ENCODE results near the gene HHIP. TPM values are rescaled to one million over a fixed set of nuclear protein-coding genes. Genes with fewer than 3 reads are reported as not detected.

HHIP gene
- total and polyA plus RNA-seq, 9 of the 15 experiments (the other 6 are each of a cell fraction or from before 2014, with no cell fraction given): 0.09 TPM; not detected in 8

- no peak for TF ChIP-seq MNT (conservative IDR thresholded peaks at IDR 0.05)
Measured at GRCh38 chr4:144621681-144622080, 24.3 kb upstream of the HHIP start (continued).

GRCh38 chr4:144627663-144628076 lies 18.3 kb upstream of the HHIP start:
- no peak for FAIRE-seq
- Histone ChIP-seq H2AFZ (ENCODE audit: low read depth, low read length) (no peak overlapping the region), H4K20me1 (replicated peaks; ENCODE audit: control insufficient read depth, insufficient read depth, low read length) (no peaks in the 10 kb centered on the region), H3K27me3 (ENCODE audit: control insufficient read depth in 2 of 2, insufficient read depth in 2 of 2, low read length in 2 of 2) (no peaks in the 10 kb centered on the region), H3K79me2 (ENCODE audit: control insufficient read depth, insufficient read depth, low read length) (no peaks in the 10 kb centered on the region), H3K9ac (ENCODE audit: insufficient read depth in 1 of 2, low read depth in 2 of 2, low read length in 2 of 2) (no peak overlapping the region), H3K4me2 (ENCODE audit: insufficient read depth, low read length) (no peak overlapping the region), H3K9me3 (replicated peaks; ENCODE audit: control insufficient read depth, insufficient read depth, low read depth, low read length) (no peaks in the 10 kb centered on the region), H3K27ac (ENCODE audit: extremely low read depth, low read depth, low read length) (no peak overlapping the region), H3K9me1 (ENCODE audit: control insufficient read depth, insufficient read depth, low read length) (no peaks in the 10 kb centered on the region), H3K4me1 (replicated peaks in 1 of 2; ENCODE audit: control insufficient read depth in 2 of 2, insufficient read depth in 2 of 2, low read length in 2 of 2) (no peaks in the 10 kb centered on the region), H3K36me3 (ENCODE audit: control insufficient read depth, insufficient read depth, low read length) (no peaks in the 10 kb centered on the region), H3K4me3 (no peak overlapping the region)
- BruUV-seq (replicated peaks): no TSS peak
- CTCF ChIA-PET (ENCODE audit: low intra/inter-chr PET ratio): no interaction called here
- no peak for ATAC-seq
- POLR2A ChIA-PET: no interaction called here
- in situ Hi-C loops (cut with MboI): no loop called here
- no peak for DNase-seq (ENCODE audit: extremely low read depth in 1 of 4, low spot score in 3 of 4)
- intact Hi-C loops (cut with micrococcal nuclease): no loop called here
- WGBS (ENCODE audit: insufficient coverage, low coverage, missing lambda C conversion rate): 0% methylated on average over 2 of the region's 2 CpGs
- no peak for TF ChIP-seq KHSRP (IDR thresholded peaks at IDR 0.05)
- TF ChIP-seq TAF1 (IDR thresholded peaks at IDR 0.05; ENCODE audit: control insufficient read depth, extremely low read depth, insufficient read depth, low read length, severe bottlenecking): no peak
- TF ChIP-seq SMAD2 (IDR thresholded peaks at IDR 0.05; ENCODE audit: low read depth, low read length): no peak
- TF ChIP-seq MTF1 (CRISPR knock-in tag; IDR thresholded peaks at IDR 0.05; ENCODE audit: borderline replicate concordance): no peak
- no peak for TF ChIP-seq UBTF (IDR thresholded peaks at IDR 0.05; ENCODE audit: borderline replicate concordance in 1 of 2, low read depth in 2 of 2, low read length in 2 of 2)
- no peak for TF ChIP-seq TFAP4 (CRISPR knock-in tag; IDR thresholded peaks at IDR 0.05; ENCODE audit: borderline replicate concordance)
- TF ChIP-seq BHLHE40 (IDR thresholded peaks at IDR 0.05; ENCODE audit: low read length): no peak
- no peak for TF ChIP-seq ZKSCAN8 (CRISPR knock-in tag; IDR thresholded peaks at IDR 0.05)
- TF ChIP-seq DMBX1 (CRISPR knock-in tag; IDR thresholded peaks at IDR 0.05; ENCODE audit: borderline replicate concordance): no peak
- no peak for TF ChIP-seq POLR2AphosphoS2 (IDR thresholded peaks at IDR 0.05; ENCODE audit: low read length)
- no peak for TF ChIP-seq IRF1 (CRISPR knock-in tag; IDR thresholded peaks at IDR 0.05; ENCODE audit: borderline replicate concordance)
- TF ChIP-seq SP1 (CRISPR knock-in tag; IDR thresholded peaks at IDR 0.05): no peak
- TF ChIP-seq PREB (CRISPR knock-in tag; IDR thresholded peaks at IDR 0.05): no peak
- TF ChIP-seq EP400 (IDR thresholded peaks at IDR 0.05): no peak
